CD4-positive, alpha-beta T cell (primary cell): ENCODE data around the gene PGGT1B. TPM values are rescaled to one million over a fixed set of nuclear protein-coding genes. Genes with fewer than 3 reads are reported as not detected.

ENCODE experiments used
- ATAC-seq: fragments of 200-7000 bp; cut with Tn5 transposase; one replicate; pipeline ENCODE4 v1.10.0; 2022; ENCODE audit warnings: mild to moderate bottlenecking; ENCODE audit not compliant: poor library complexity
- CTCF ChIA-PET: fragments of 350-600 bp; sonication (Branson Sonifier 250); formaldehyde crosslinking; loops from one replicate; lab custom pipeline; 2021; ENCODE audit warnings: antibody characterized with exemption, inconsistent platforms; lab: Charles Lee
- POLR2A ChIA-PET: fragments of 350-600 bp; sonication (Branson Sonifier 250); formaldehyde crosslinking; loops from one replicate; lab custom pipeline; 2021; ENCODE audit warnings: antibody characterized with exemption, inconsistent platforms; lab: Charles Lee
- DNase-seq, 14 experiments: peaks; one replicate each; pipeline ENCODE4 v3.0.0-alpha.2; 2013 to 2020; ENCODE audit warnings: mixed read lengths in 2 of 14
- H3K27ac ChIP-seq, 2 donors: one replicate each; pipeline versions ENCODE4 v1.5.1 to v1.7.0; 2013; ENCODE audit warnings: low read length in 2 of 2, low read depth in 1 of 2, mild to moderate bottlenecking in 1 of 2
- H3K27me3 ChIP-seq, 2 experiments: 1 replicate in 1 of 2; 2 replicates in 1 of 2; pipeline versions ENCODE4 v1.6.1 to v1.7.0; 2013; ENCODE audit warnings: low read length in 2 of 2, control low read depth in 1 of 2, mild to moderate bottlenecking in 1 of 2, moderate library complexity in 1 of 2; ENCODE audit not compliant: insufficient read depth in 2 of 2, control insufficient read depth in 1 of 2
- H3K36me3 ChIP-seq: one replicate; pipeline ENCODE4 v1.6.1; 2013; ENCODE audit warnings: low read length, control low read depth; ENCODE audit not compliant: insufficient read depth
- H3K4me1 ChIP-seq: one replicate; pipeline ENCODE4 v1.6.1; 2013; ENCODE audit warnings: low read length, control low read depth; ENCODE audit not compliant: insufficient read depth
- H3K4me3 ChIP-seq: one replicate; pipeline ENCODE4 v1.5.1; 2013; ENCODE audit warnings: mild to moderate bottlenecking, low read length, moderate library complexity
- H3K9me3 ChIP-seq, 2 experiments: 1 replicate in 1 of 2; 2 replicates in 1 of 2; pipeline versions ENCODE4 v1.6.1 to v1.7.0; 2013; ENCODE audit warnings: low read length in 2 of 2, mild to moderate bottlenecking in 2 of 2, control low read depth in 1 of 2, moderate library complexity in 1 of 2; ENCODE audit not compliant: control insufficient read depth in 1 of 2, insufficient read depth in 1 of 2
- H3K27ac Mint-ChIP-seq: one replicate; pipeline ENCODE4 v1.8.0; 2020; ENCODE audit warnings: mixed read lengths
- H3K27me3 Mint-ChIP-seq: one replicate; pipeline ENCODE4 v1.8.0; 2021; ENCODE audit warnings: mixed read lengths
- H3K36me3 Mint-ChIP-seq: one replicate; pipeline ENCODE4 v1.8.0; 2021; ENCODE audit warnings: low read depth, mixed read lengths
- H3K4me1 Mint-ChIP-seq: one replicate; pipeline ENCODE4 v1.8.0; 2021; ENCODE audit warnings: low read depth, mixed read lengths
- H3K4me3 Mint-ChIP-seq: one replicate; pipeline ENCODE4 v1.8.0; 2020; ENCODE audit warnings: mild to moderate bottlenecking, mixed read lengths
- H3K9me3 Mint-ChIP-seq: one replicate; pipeline ENCODE4 v1.8.0; 2020; ENCODE audit warnings: mixed read lengths
- CTCF ChIP-seq: fragments of 200-600 bp; IDR thresholded peaks from one replicate; pipeline ENCODE4 v1.8.0; 2022; ENCODE audit warnings: antibody characterized with exemption, mild to moderate bottlenecking
- intact Hi-C, 2 experiments: fragments of 100-400 bp; cut with DNase I in 1 of 2; cut with micrococcal nuclease in 1 of 2; formaldehyde crosslinking; loops; one replicate each; pipeline versions ENCODE4 v1.15.1 to v1.9.0; 2023 to 2025; cut with DNase I, micrococcal nuclease
- total RNA-seq, 174 experiments: library from RNA in 2 of 174; stranded (reverse) in 2 of 174; gene quantifications; one replicate each; pipeline ENCODE4 v1.2.3 and lab custom pipeline; 2021 to 2026

PGGT1B gene
- total RNA-seq, 2 experiments from 2014 or later = 37.5 to 39.3 TPM

GRCh38 chr5:115246361-115246991, 16.2 kb downstream of the PGGT1B start:
- H3K36me3 Mint-ChIP-seq = peaks cover 45% of the 10 kb centered on the region
- intact Hi-C loops = loop anchor here (1.0 to 10.0 kb wide), 5 partner anchors 148 to 1912 kb away; no protein-coding TSS in a partner anchor
- H3K9me3 ChIP-seq = no peaks in the 10 kb centered on the region
- no peak overlapping the region for H3K27ac Mint-ChIP-seq
- DNase-seq (peak in 3 of 14 experiments; percentile 40 to 53 (median 53)), ATAC-seq (peak; percentile 60)
- no peaks in the 10 kb centered on the region for H3K4me1 ChIP-seq
- no peak overlapping the region for H3K4me3 ChIP-seq
- H3K27me3 Mint-ChIP-seq = no peaks in the 10 kb centered on the region
- H3K27ac ChIP-seq = no peak overlapping the region
- no peaks in the 10 kb centered on the region for H3K9me3 Mint-ChIP-seq
- POLR2A ChIA-PET = interaction anchor here (0.6 kb wide), 1 partner anchor 124 kb away, joined by 3 read pairs; no protein-coding TSS in a partner anchor
- CTCF ChIA-PET = interaction anchor here (0.9 to 1.3 kb wide), 2 partner anchors 149 to 1634 kb away, joined by 3 to 4 read pairs; no protein-coding TSS in a partner anchor
- no peak overlapping the region for H3K4me3 Mint-ChIP-seq
- no peaks in the 10 kb centered on the region for H3K27me3 ChIP-seq
- peaks cover 3% of the 10 kb centered on the region for H3K36me3 ChIP-seq
- H3K4me1 Mint-ChIP-seq = peaks cover 11% of the 10 kb centered on the region
- peak; percentile 76 for TF ChIP-seq CTCF

- Histone ChIP-seq H3K4me3 (no peak overlapping the region), H3K4me1 (no peaks in the 10 kb centered on the region), H3K9me3 (no peaks in the 10 kb centered on the region), H3K27ac (no peak overlapping the region), H3K36me3 (peaks cover 24% of the 10 kb centered on the region), H3K27me3 (no peaks in the 10 kb centered on the region)
- Mint-ChIP-seq H3K9me3 (no peaks in the 10 kb centered on the region), H3K27ac (no peak overlapping the region), H3K4me1 (peaks cover 7% of the 10 kb centered on the region), H3K4me3 (no peak overlapping the region), H3K27me3 (no peaks in the 10 kb centered on the region), H3K36me3 (peaks cover 53% of the 10 kb centered on the region)
- intact Hi-C loops = loop anchor here in 1 of 2 experiments (10.0 kb wide), 2 partner anchors 1569 to 1909 kb away; no protein-coding TSS in a partner anchor
- TF ChIP-seq CTCF = no peak
- DNase-seq (no peak), ATAC-seq (no peak)
- CTCF ChIA-PET = no interaction called here
- POLR2A ChIA-PET = no interaction called here
Measured at GRCh38 chr5:115243412-115243811, 19.3 kb downstream of the PGGT1B start.

GRCh38 chr5:115241881-115242642, 20.6 kb downstream of the PGGT1B start:
- Mint-ChIP-seq H3K27me3 (no peaks in the 10 kb centered on the region), H3K9me3 (no peaks in the 10 kb centered on the region), H3K4me3 (no peak overlapping the region), H3K27ac (no peak overlapping the region), H3K36me3 (peaks cover 66% of the 10 kb centered on the region), H3K4me1 (peaks cover 7% of the 10 kb centered on the region)
- ChIA-PET POLR2A (no interaction called here), CTCF (no interaction called here)
- H3K4me3 ChIP-seq = no peak overlapping the region
- no peak for TF ChIP-seq CTCF
- H3K4me1 ChIP-seq = no peaks in the 10 kb centered on the region
- H3K27me3 ChIP-seq = no peaks in the 10 kb centered on the region
- DNase-seq (no peak), ATAC-seq (no peak)
- peaks cover 34% of the 10 kb centered on the region for H3K36me3 ChIP-seq
- H3K27ac ChIP-seq = no peak overlapping the region
- no peaks in the 10 kb centered on the region for H3K9me3 ChIP-seq
- intact Hi-C loops = loop anchor here in 1 of 2 experiments (10.0 kb wide), 2 partner anchors 1567 to 1907 kb away; no protein-coding TSS in a partner anchor
